ENCODE results near the gene EI24. TPM values are rescaled to one million over a fixed set of nuclear protein-coding genes. Genes with fewer than 3 reads are reported as not detected.

The EI24 gene
- polyA plus RNA-seq, 1 donor (not counting 4 experiments of a cell fraction or from before 2014, with no cell fraction given): 263 TPM

DNA sequence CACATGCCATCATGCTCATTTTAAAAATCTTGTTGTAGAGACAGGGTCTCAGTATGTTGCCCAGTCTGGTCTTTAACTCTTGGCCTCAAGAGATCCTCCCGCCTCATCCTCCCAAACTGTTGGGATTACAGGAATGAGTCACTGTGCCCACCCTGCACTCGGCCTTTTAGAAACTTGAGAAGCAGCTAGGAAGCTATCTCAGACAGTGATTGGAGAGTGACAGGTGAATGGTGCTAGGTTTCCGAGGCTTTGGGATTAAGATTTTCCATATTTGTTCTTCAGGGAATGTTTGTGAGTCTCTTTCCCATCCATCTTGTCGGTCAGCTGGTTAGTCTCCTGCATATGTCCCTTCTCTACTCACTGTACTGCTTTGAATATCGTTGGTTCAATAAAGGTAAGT, 10.5 kb downstream of the EI24 start:
- no peaks in the 10 kb centered on the region for H4K20me1 ChIP-seq (ENCODE audit: control insufficient read depth, extremely low read depth, insufficient read depth, low read length)
- no peaks in the 10 kb centered on the region for H3K27me3 ChIP-seq (ENCODE audit: control insufficient read depth, extremely low read depth, insufficient read depth, low read length)
- FAIRE-seq: no peak
- H3K4me1 ChIP-seq (ENCODE audit: control insufficient read depth, extremely low read depth, insufficient read depth, low read length): no peaks in the 10 kb centered on the region
- no peak overlapping the region for H3K9ac ChIP-seq (ENCODE audit: control insufficient read depth, extremely low read depth, insufficient read depth, low read length)
- peaks cover 2% of the 10 kb centered on the region for H3K79me2 ChIP-seq (ENCODE audit: control insufficient read depth, insufficient read depth, low read length)
- no peak overlapping the region for H2AFZ ChIP-seq (ENCODE audit: control insufficient read depth, low read length)
- H3K9me1 ChIP-seq (ENCODE audit: control insufficient read depth, extremely low read depth, insufficient read depth, low read length): no peaks in the 10 kb centered on the region
- dilution Hi-C loops (cut with MboI; ENCODE audit: extremely low pct_ligation_motif_present, low sequenced_read_pairs): no loop called here
- H3K36me3 ChIP-seq (ENCODE audit: control insufficient read depth in 2 of 2, extremely low read depth in 1 of 2, insufficient read depth in 2 of 2, low read length in 2 of 2): peaks cover 28 to 32% of the 10 kb centered on the region in 2 experiments
- no peak for TF ChIP-seq EZH2 (IDR thresholded peaks at IDR 0.05; ENCODE audit: low read length)
- TF ChIP-seq, protein P1, sequence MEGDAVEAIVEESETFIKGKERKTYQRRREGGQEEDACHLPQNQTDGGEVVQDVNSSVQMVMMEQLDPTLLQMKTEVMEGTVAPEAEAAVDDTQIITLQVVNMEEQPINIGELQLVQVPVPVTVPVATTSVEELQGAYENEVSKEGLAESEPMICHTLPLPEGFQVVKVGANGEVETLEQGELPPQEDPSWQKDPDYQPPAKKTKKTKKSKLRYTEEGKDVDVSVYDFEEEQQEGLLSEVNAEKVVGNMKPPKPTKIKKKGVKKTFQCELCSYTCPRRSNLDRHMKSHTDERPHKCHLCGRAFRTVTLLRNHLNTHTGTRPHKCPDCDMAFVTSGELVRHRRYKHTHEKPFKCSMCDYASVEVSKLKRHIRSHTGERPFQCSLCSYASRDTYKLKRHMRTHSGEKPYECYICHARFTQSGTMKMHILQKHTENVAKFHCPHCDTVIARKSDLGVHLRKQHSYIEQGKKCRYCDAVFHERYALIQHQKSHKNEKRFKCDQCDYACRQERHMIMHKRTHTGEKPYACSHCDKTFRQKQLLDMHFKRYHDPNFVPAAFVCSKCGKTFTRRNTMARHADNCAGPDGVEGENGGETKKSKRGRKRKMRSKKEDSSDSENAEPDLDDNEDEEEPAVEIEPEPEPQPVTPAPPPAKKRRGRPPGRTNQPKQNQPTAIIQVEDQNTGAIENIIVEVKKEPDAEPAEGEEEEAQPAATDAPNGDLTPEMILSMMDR (optimal IDR thresholded peaks at IDR 0.05 in 1 of 3, IDR thresholded peaks at IDR 0.05 in 1 of 3, conservative IDR thresholded peaks at IDR 0.05 in 1 of 3; ENCODE audit: extremely low read depth in 1 of 3, insufficient read depth in 2 of 3, low read length in 3 of 3): no peak
- no peak for DNase-seq (ENCODE audit: low read depth, low spot score)
- H3K9me3 ChIP-seq (ENCODE audit: control insufficient read depth, low read depth, low read length): no peaks in the 10 kb centered on the region
- no peak overlapping the region for H3K4me2 ChIP-seq (ENCODE audit: control insufficient read depth, extremely low read depth, insufficient read depth, low read depth, low read length)
- H3K27ac ChIP-seq (ENCODE audit: control insufficient read depth, insufficient read depth, low read length): no peak overlapping the region
- no peak overlapping the region for H3K4me3 ChIP-seq (ENCODE audit: control insufficient read depth in 2 of 3, extremely low read depth in 1 of 3, insufficient read depth in 2 of 3, low read depth in 1 of 3, low read length in 3 of 3)

DNA sequence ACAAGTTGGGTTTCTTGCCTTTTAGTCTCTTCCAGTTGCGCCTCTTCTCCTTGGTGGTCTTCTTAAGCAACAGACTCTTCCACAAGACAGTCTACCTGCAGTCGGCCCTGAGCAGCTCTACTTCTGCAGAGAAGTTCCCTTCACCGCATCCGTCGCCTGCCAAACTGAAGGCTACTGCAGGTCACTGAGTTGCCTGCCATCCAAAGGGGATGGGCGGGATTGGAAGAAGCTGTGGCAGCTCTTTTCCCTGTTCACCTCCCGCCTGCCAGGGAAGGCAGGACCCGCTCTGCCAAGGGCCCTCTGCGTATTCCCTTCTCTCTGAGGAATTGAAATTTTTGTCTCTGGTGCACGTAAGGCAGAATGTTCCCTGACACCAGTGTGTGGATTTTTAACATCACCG, 14.2 kb downstream of the EI24 start:
- dilution Hi-C loops (cut with MboI; ENCODE audit: extremely low pct_ligation_motif_present, low sequenced_read_pairs): no loop called here
- Histone ChIP-seq H3K4me2 (ENCODE audit: control insufficient read depth, extremely low read depth, insufficient read depth, low read depth, low read length) (no peak overlapping the region), H4K20me1 (ENCODE audit: control insufficient read depth, extremely low read depth, insufficient read depth, low read length) (no peaks in the 10 kb centered on the region), H2AFZ (ENCODE audit: control insufficient read depth, low read length) (no peak overlapping the region), H3K36me3 (ENCODE audit: control insufficient read depth in 2 of 2, extremely low read depth in 1 of 2, insufficient read depth in 2 of 2, low read length in 2 of 2) (peaks cover 14 to 21% of the 10 kb centered on the region in 2 experiments), H3K9ac (ENCODE audit: control insufficient read depth, extremely low read depth, insufficient read depth, low read length) (no peak overlapping the region), H3K27me3 (ENCODE audit: control insufficient read depth, extremely low read depth, insufficient read depth, low read length) (no peaks in the 10 kb centered on the region), H3K9me3 (ENCODE audit: control insufficient read depth, low read depth, low read length) (no peaks in the 10 kb centered on the region), H3K4me3 (ENCODE audit: control insufficient read depth in 2 of 3, extremely low read depth in 1 of 3, insufficient read depth in 2 of 3, low read depth in 1 of 3, low read length in 3 of 3) (no peak overlapping the region), H3K27ac (ENCODE audit: control insufficient read depth, insufficient read depth, low read length) (no peak overlapping the region), H3K79me2 (ENCODE audit: control insufficient read depth, insufficient read depth, low read length) (no peaks in the 10 kb centered on the region), H3K9me1 (ENCODE audit: control insufficient read depth, extremely low read depth, insufficient read depth, low read length) (no peaks in the 10 kb centered on the region), H3K4me1 (ENCODE audit: control insufficient read depth, extremely low read depth, insufficient read depth, low read length) (peaks cover 3% of the 10 kb centered on the region)
- DNase-seq (ENCODE audit: low read depth, low spot score): no peak
- no peak for FAIRE-seq
- TF ChIP-seq, protein P1 (optimal IDR thresholded peaks at IDR 0.05 in 1 of 3, IDR thresholded peaks at IDR 0.05 in 1 of 3, conservative IDR thresholded peaks at IDR 0.05 in 1 of 3; ENCODE audit: extremely low read depth in 1 of 3, insufficient read depth in 2 of 3, low read length in 3 of 3): no peak
- TF ChIP-seq EZH2 (IDR thresholded peaks at IDR 0.05; ENCODE audit: low read length): no peak

Measured in keratinocyte (primary cell).